GM21825 (cell line): ENCODE data around the gene TANGO2.

ENCODE experiments used
- ATAC-seq: cut with Tn5 transposase; IDR thresholded peaks from one replicate; pipeline ENCODE4 v1.9.1; 2021; ENCODE audit warnings: mild to moderate bottlenecking, moderate library complexity; ENCODE audit not compliant: unreplicated experiment

Gene TANGO2

GRCh38 chr22:20024650-20025397 lies 3.9 kb downstream of the TANGO2 start:
- no peak for ATAC-seq

GRCh38 chr22:20025401-20026203 lies 4.7 kb downstream of the TANGO2 start:
- ATAC-seq: no peak

- ATAC-seq: no peak
These were observed 5.4 kb downstream of the TANGO2 start for GRCh38 chr22:20026204-20026908.

- ATAC-seq: no peak
These were observed 6.2 kb downstream of the TANGO2 start for GRCh38 chr22:20026996-20027601.

- no peak for ATAC-seq
These were observed 7.3 kb downstream of the TANGO2 start for GRCh38 chr22:20027966-20028854.

- ATAC-seq: no peak
These were observed 8.1 kb downstream of the TANGO2 start for GRCh38 chr22:20028855-20029549.

- no peak for ATAC-seq
These were observed 8.8 kb downstream of the TANGO2 start for GRCh38 chr22:20029550-20030225.

GRCh38 chr22:20031732-20032406 lies 11.0 kb downstream of the TANGO2 start:
- no peak for ATAC-seq

- ATAC-seq: no peak
These were observed 11.6 kb downstream of the TANGO2 start for GRCh38 chr22:20032407-20032991.

- no peak for ATAC-seq
These were observed 12.3 kb downstream of the TANGO2 start for GRCh38 chr22:20033045-20033706.

GRCh38 chr22:20034143-20034542 lies 13.2 kb downstream of the TANGO2 start:
- ATAC-seq: no peak

GRCh38 chr22:20035375-20036083 lies 14.6 kb downstream of the TANGO2 start:
- no peak for ATAC-seq

GRCh38 chr22:20036084-20036482 lies 15.2 kb downstream of the TANGO2 start:
- no peak for ATAC-seq

- ATAC-seq: no peak
These were observed 15.9 kb downstream of the TANGO2 start for GRCh38 chr22:20036535-20037392.

GRCh38 chr22:20037419-20037818 lies 16.5 kb downstream of the TANGO2 start:
- ATAC-seq: no peak

GRCh38 chr22:20038574-20038973 lies 17.7 kb downstream of the TANGO2 start:
- ATAC-seq: no peak
